GM23338 (cell line): ENCODE measurements around the gene DNAJC27.

ENCODE experiments used
- CREB1 ChIP-seq: fragments of 250-450 bp; sonication (Bioruptor Pico); IDR thresholded peaks from 2 replicates; pipeline ENCODE4 v1.5.0; 2020; ENCODE audit warnings: low read depth, mild to moderate bottlenecking, moderate library complexity
- CTCF ChIP-seq, 2 experiments: fragments of 200-600 bp in 1 of 2; sonication (generic) in 1 of 2; conservative IDR thresholded peaks; 2 replicates each; pipeline versions ENCODE4 v1.5.1 to v1.6.1; 2016 to 2017; ENCODE audit warnings: antibody characterized with exemption in 2 of 2, low read depth in 2 of 2, mild to moderate bottlenecking in 2 of 2, moderate library complexity in 1 of 2
- EZH2 ChIP-seq: fragments of 200-600 bp; sonication (generic); IDR thresholded peaks from one replicate; pipeline ENCODE4 v1.8.0; 2017; ENCODE audit warnings: antibody characterized with exemption, mild to moderate bottlenecking, low read depth; ENCODE audit not compliant: unreplicated experiment
- EZH2phosphoT487 ChIP-seq: fragments of 200-600 bp; sonication (generic); IDR thresholded peaks from one replicate; pipeline ENCODE4 v1.8.1; 2018; ENCODE audit warnings: antibody characterized with exemption; ENCODE audit not compliant: unreplicated experiment
- JUNB ChIP-seq: IDR thresholded peaks from one replicate; pipeline ENCODE4 v1.6.1; 2016; ENCODE audit warnings: antibody characterized with exemption; ENCODE audit not compliant: unreplicated experiment
- NANOG ChIP-seq: IDR thresholded peaks from 2 replicates; pipeline ENCODE4 v1.6.1; 2016; ENCODE audit warnings: antibody characterized with exemption, borderline replicate concordance
- POLR2AphosphoS5 ChIP-seq: IDR thresholded peaks from 2 replicates; pipeline ENCODE4 v1.6.1; 2016; ENCODE audit warnings: antibody characterized with exemption, low read depth
- ZNF114 ChIP-seq: fragments of 250-450 bp; sonication (Bioruptor Pico); IDR thresholded peaks from 2 replicates; pipeline ENCODE4 v1.5.0; 2020; ENCODE audit warnings: mild to moderate bottlenecking, moderate library complexity
- ZNF331 ChIP-seq: fragments of 250-450 bp; sonication (Bioruptor Pico); IDR thresholded peaks from 2 replicates; pipeline ENCODE4 v1.5.0; 2020; ENCODE audit warnings: low read depth, mild to moderate bottlenecking, moderate library complexity
- TF ChIP-seq, protein P1 (sequence below): IDR thresholded peaks from 2 replicates; pipeline ENCODE4 v1.6.1; 2016; ENCODE audit warnings: antibody characterized with exemption
- TF ChIP-seq, protein P2 (sequence below): IDR thresholded peaks from one replicate; pipeline ENCODE4 v1.6.1; 2018; ENCODE audit warnings: antibody characterized with exemption; ENCODE audit not compliant: unreplicated experiment

DNA sequence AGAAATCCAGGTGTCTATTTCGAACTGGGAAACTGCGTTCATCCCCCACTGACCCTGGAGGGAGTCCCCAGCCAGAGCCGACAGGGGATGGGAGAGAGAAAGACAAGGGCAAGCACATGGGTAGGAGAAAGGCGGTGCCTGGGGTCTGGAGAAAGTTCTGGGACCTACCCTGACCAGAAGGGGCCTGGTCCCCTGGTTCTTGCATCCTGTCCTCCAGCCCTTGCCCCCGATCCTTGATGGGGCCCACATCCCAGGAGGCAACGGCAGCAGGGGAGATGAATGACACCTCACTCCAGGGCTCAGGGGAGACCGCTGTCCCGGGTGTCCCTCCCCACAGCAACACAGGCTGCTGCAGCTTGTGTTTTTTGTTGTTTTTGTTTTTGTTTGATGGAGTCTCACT lies 56.6 kb downstream of the DNAJC27 start:
- TF ChIP-seq POLR2AphosphoS5 = no peak
- no peak for TF ChIP-seq CTCF (conservative IDR thresholded peaks at IDR 0.05; ENCODE audit: low read depth in 2 of 2)
- TF ChIP-seq, protein P1, sequence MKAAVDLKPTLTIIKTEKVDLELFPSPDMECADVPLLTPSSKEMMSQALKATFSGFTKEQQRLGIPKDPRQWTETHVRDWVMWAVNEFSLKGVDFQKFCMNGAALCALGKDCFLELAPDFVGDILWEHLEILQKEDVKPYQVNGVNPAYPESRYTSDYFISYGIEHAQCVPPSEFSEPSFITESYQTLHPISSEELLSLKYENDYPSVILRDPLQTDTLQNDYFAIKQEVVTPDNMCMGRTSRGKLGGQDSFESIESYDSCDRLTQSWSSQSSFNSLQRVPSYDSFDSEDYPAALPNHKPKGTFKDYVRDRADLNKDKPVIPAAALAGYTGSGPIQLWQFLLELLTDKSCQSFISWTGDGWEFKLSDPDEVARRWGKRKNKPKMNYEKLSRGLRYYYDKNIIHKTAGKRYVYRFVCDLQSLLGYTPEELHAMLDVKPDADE = no peak
- TF ChIP-seq EZH2 = no peak
- TF ChIP-seq JUNB = no peak
- TF ChIP-seq EZH2phosphoT487 = no peak
- TF ChIP-seq, protein P2, sequence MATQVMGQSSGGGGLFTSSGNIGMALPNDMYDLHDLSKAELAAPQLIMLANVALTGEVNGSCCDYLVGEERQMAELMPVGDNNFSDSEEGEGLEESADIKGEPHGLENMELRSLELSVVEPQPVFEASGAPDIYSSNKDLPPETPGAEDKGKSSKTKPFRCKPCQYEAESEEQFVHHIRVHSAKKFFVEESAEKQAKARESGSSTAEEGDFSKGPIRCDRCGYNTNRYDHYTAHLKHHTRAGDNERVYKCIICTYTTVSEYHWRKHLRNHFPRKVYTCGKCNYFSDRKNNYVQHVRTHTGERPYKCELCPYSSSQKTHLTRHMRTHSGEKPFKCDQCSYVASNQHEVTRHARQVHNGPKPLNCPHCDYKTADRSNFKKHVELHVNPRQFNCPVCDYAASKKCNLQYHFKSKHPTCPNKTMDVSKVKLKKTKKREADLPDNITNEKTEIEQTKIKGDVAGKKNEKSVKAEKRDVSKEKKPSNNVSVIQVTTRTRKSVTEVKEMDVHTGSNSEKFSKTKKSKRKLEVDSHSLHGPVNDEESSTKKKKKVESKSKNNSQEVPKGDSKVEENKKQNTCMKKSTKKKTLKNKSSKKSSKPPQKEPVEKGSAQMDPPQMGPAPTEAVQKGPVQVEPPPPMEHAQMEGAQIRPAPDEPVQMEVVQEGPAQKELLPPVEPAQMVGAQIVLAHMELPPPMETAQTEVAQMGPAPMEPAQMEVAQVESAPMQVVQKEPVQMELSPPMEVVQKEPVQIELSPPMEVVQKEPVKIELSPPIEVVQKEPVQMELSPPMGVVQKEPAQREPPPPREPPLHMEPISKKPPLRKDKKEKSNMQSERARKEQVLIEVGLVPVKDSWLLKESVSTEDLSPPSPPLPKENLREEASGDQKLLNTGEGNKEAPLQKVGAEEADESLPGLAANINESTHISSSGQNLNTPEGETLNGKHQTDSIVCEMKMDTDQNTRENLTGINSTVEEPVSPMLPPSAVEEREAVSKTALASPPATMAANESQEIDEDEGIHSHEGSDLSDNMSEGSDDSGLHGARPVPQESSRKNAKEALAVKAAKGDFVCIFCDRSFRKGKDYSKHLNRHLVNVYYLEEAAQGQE = no peak
- no peak for TF ChIP-seq ZNF114 (CRISPR knock-in tag)
- no peak for TF ChIP-seq ZNF331
- no peak for TF ChIP-seq CREB1 (CRISPR knock-in tag)
- TF ChIP-seq NANOG = no peak
